Liver (tissue), 3 donors: ENCODE results near the gene ASIC3.

Source experiments
- ATF3 ChIP-seq: IDR thresholded peaks from 2 replicates; pipeline ENCODE4 v1.6.1; 2016; ENCODE audit warnings: antibody characterized with exemption
- CTCF ChIP-seq: fragments of 150-350 bp; IDR thresholded peaks from 2 replicates; pipeline ENCODE4 v1.5.1; 2017; ENCODE audit warnings: improper control_type of control experiment, low read depth, low read length; ENCODE audit not compliant: missing input control
- EGR1 ChIP-seq, 2 donors: IDR thresholded peaks; 2 replicates each; pipeline ENCODE4 v1.6.1; 2016 to 2018; ENCODE audit warnings: antibody characterized with exemption in 2 of 2, low read depth in 2 of 2
- FOXA1 ChIP-seq: IDR thresholded peaks from 2 replicates; pipeline ENCODE4 v1.6.1; 2016; ENCODE audit warnings: antibody characterized with exemption
- FOXA2 ChIP-seq: IDR thresholded peaks from 2 replicates; pipeline ENCODE4 v1.6.1; 2016; ENCODE audit warnings: antibody characterized with exemption
- HNF4A ChIP-seq, 2 donors: conservative IDR thresholded peaks; 2 replicates each; pipeline ENCODE4 v1.6.1; 2016; ENCODE audit warnings: antibody characterized with exemption in 2 of 2, mild to moderate bottlenecking in 2 of 2
- HNF4G ChIP-seq: IDR thresholded peaks from 2 replicates; pipeline ENCODE4 v1.6.1; 2016; ENCODE audit warnings: antibody characterized with exemption
- JUND ChIP-seq, 2 donors: IDR thresholded peaks; 2 replicates each; pipeline ENCODE4 v1.6.1; 2016; ENCODE audit warnings: antibody characterized with exemption in 2 of 2
- MAX ChIP-seq: IDR thresholded peaks from 2 replicates; pipeline ENCODE4 v1.6.1; 2016; ENCODE audit warnings: antibody characterized with exemption
- NR2F2 ChIP-seq: IDR thresholded peaks from 2 replicates; pipeline ENCODE4 v1.6.1; 2016; ENCODE audit warnings: antibody characterized with exemption
- RAD21 ChIP-seq, 2 donors: IDR thresholded peaks; 2 replicates each; pipeline ENCODE4 v1.6.1; 2016; ENCODE audit warnings: antibody characterized with exemption in 2 of 2, mild to moderate bottlenecking in 2 of 2
- REST ChIP-seq: IDR thresholded peaks from 2 replicates; pipeline ENCODE4 v1.6.1; 2016; ENCODE audit warnings: antibody characterized with exemption, mild to moderate bottlenecking
- TAF1 ChIP-seq: conservative IDR thresholded peaks from 2 replicates; pipeline ENCODE4 v1.6.1; 2016; ENCODE audit warnings: antibody characterized with exemption, mild to moderate bottlenecking
- ZBTB33 ChIP-seq: IDR thresholded peaks from 2 replicates; pipeline ENCODE4 v1.6.1; 2016; ENCODE audit warnings: antibody characterized with exemption
- donor health status: healthy.
- donor health status: healthy.

- TF ChIP-seq MAX (no peak), TAF1 (no peak), REST (no peak), RAD21 (IDR thresholded peaks at IDR 0.05) (no peak), CTCF (no peak), JUND (IDR thresholded peaks at IDR 0.05) (no peak), EGR1 (IDR thresholded peaks at IDR 0.05; ENCODE audit: low read depth in 2 of 2) (no peak), FOXA1 (no peak), HNF4A (conservative IDR thresholded peaks at IDR 0.05) (peak in 1 of 2 donors; percentile 36), ATF3 (no peak), FOXA2 (no peak), ZBTB33 (no peak), NR2F2 (no peak), HNF4G (no peak)
Measured at GRCh38 chr7:151081170-151082101, 33.1 kb downstream of the ASIC3 start.
